Measurements from ENCODE around the gene NDUFAF2.
"Not testable (repeated sequence)": the region's sequence is repeated elsewhere in the genome, so short reads cannot be mapped to it uniquely, and the experiment has no call there.

Gene NDUFAF2

DNA sequence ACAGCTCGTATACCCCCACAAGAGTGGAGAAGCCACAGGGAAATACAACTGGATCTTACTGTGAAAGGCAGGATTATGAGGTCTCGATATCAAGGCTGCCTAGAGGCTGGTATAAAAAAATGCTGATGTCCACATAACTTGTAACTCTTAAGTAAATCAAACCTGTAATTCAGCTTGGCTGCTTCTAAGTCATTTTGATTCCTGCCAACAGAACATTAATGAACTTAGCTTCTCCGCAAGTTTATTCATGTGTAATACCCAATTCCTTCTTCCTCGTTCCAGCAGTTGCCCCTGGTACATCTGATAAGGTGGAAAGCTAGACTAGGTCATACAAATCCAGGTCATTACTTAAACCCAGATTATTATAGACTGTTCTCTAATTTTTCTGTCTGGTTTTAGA is 233.7 kb downstream of the NDUFAF2 start:
- Histone ChIP-seq H3K9me3 (ENCODE audit: control insufficient read depth in 5 of 5, low read length in 5 of 5) (no peaks in the 10 kb centered on the region), H3K27ac (ENCODE audit: low read depth, low read length) (no peak overlapping the region), H3K36me3 (ENCODE audit: control insufficient read depth in 5 of 5, insufficient read depth in 5 of 5, low read length in 5 of 5) (no peaks in the 10 kb centered on the region), H3K4me1 (ENCODE audit: control insufficient read depth in 5 of 5, insufficient read depth in 5 of 5, low read length in 5 of 5) (peaks cover 0 to 7% (median 0%) of the 10 kb centered on the region in 5 donors), H3K4me3 (ENCODE audit: low read depth in 1 of 5, low read length in 5 of 5) (no peak overlapping the region), H3K9ac (ENCODE audit: low read length in 5 of 5) (no peak overlapping the region), H3K27me3 (ENCODE audit: control insufficient read depth in 5 of 5, insufficient read depth in 4 of 5, low read length in 5 of 5) (no peaks in the 10 kb centered on the region)

DNA sequence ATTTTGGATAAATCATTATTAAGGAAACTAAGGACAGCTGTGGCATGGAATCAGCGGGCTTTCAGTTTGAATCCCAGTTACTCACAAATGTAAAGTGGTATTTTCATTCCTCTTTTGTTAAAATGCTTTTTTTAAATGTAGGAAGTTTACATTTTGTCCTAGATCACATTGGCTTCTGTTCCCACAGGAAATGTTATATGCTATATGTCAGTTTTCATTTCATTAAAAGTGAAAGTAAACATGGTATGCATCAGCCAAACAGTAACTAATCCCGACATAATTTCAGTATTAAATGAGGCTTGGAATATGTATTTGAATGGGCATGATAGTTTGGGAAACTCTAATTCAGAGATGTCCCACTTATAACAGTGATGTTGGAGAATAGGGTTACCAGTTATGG is 235.9 kb downstream of the NDUFAF2 start:
- no peaks in the 10 kb centered on the region for H3K27me3 ChIP-seq (ENCODE audit: control insufficient read depth in 5 of 5, insufficient read depth in 4 of 5, low read length in 5 of 5)
- peak overlapping the region in 1 of 5 donors; percentile 51 for H3K9ac ChIP-seq (ENCODE audit: low read length in 5 of 5)
- no peak overlapping the region for H3K27ac ChIP-seq (ENCODE audit: low read depth, low read length)
- no peaks in the 10 kb centered on the region for H3K36me3 ChIP-seq (ENCODE audit: control insufficient read depth in 5 of 5, insufficient read depth in 5 of 5, low read length in 5 of 5)
- H3K4me3 ChIP-seq (ENCODE audit: low read depth in 1 of 5, low read length in 5 of 5) = peak overlapping the region in 4 of 5 donors; percentile 17 to 51 (median 46)
- no peaks in the 10 kb centered on the region for H3K9me3 ChIP-seq (ENCODE audit: control insufficient read depth in 5 of 5, low read length in 5 of 5)
- peaks cover 0 to 10% (median 2%) of the 10 kb centered on the region in 5 donors for H3K4me1 ChIP-seq (ENCODE audit: control insufficient read depth in 5 of 5, insufficient read depth in 5 of 5, low read length in 5 of 5)

DNA sequence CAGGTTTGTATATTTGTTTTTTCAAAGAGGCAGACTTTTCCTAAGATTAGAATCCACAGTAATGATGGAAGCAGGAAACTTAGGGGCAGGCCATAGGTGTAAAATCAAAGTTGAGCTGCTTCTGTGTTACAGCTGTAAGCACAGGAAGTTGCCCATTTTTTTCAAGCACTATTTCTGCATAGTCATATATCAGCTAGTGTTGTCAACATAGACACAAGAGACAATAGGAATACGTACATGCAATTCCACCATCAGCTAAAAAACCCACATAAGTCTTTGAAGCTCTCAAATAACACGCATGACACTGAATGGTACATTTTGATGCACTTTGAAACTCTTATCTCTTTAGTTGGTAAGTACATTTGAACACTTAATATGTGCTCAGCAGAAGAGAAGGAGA is 237.4 kb downstream of the NDUFAF2 start:
- no peak overlapping the region for H3K4me3 ChIP-seq (ENCODE audit: low read depth in 1 of 5, low read length in 5 of 5)
- no peaks in the 10 kb centered on the region for H3K36me3 ChIP-seq (ENCODE audit: control insufficient read depth in 5 of 5, insufficient read depth in 5 of 5, low read length in 5 of 5)
- H3K9me3 ChIP-seq (ENCODE audit: control insufficient read depth in 5 of 5, low read length in 5 of 5) = no peaks in the 10 kb centered on the region
- no peaks in the 10 kb centered on the region for H3K27me3 ChIP-seq (ENCODE audit: control insufficient read depth in 5 of 5, insufficient read depth in 4 of 5, low read length in 5 of 5)
- H3K9ac ChIP-seq (ENCODE audit: low read length in 5 of 5) = no peak overlapping the region
- no peak overlapping the region for H3K27ac ChIP-seq (ENCODE audit: low read depth, low read length)
- peaks cover 0 to 10% (median 2%) of the 10 kb centered on the region in 5 donors for H3K4me1 ChIP-seq (ENCODE audit: control insufficient read depth in 5 of 5, insufficient read depth in 5 of 5, low read length in 5 of 5)

DNA sequence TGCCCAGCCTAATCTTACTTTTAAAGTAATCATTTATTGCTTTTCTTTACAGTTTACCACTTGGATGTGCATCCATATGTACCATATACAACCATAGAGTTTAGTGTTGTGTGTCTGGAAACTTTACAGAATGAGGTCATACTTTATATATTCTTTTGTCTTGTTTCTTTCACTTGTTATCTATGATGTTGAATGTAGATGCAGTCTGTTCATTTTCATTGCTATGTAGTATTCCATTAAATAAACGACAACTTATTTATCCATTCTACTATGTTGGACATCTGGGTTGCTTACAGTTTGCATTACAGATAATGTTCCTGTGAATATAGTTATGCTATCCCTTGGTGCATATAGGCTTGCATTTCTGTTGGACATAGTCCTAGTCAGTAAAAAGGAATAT is 238.5 kb downstream of the NDUFAF2 start:
- H3K36me3 ChIP-seq (ENCODE audit: control insufficient read depth in 5 of 5, insufficient read depth in 5 of 5, low read length in 5 of 5) = no peaks in the 10 kb centered on the region
- no peaks in the 10 kb centered on the region for H3K27me3 ChIP-seq (ENCODE audit: control insufficient read depth in 5 of 5, insufficient read depth in 4 of 5, low read length in 5 of 5)
- H3K4me1 ChIP-seq (ENCODE audit: control insufficient read depth in 5 of 5, insufficient read depth in 5 of 5, low read length in 5 of 5) = peaks cover 0 to 10% (median 2%) of the 10 kb centered on the region in 5 donors
- H3K4me3 ChIP-seq (ENCODE audit: low read depth in 1 of 5, low read length in 5 of 5) = no peak overlapping the region
- no peak overlapping the region for H3K9ac ChIP-seq (ENCODE audit: low read length in 5 of 5)
- H3K27ac ChIP-seq (ENCODE audit: low read depth, low read length) = no peak overlapping the region
- H3K9me3 ChIP-seq (ENCODE audit: control insufficient read depth in 5 of 5, low read length in 5 of 5) = no peaks in the 10 kb centered on the region

DNA sequence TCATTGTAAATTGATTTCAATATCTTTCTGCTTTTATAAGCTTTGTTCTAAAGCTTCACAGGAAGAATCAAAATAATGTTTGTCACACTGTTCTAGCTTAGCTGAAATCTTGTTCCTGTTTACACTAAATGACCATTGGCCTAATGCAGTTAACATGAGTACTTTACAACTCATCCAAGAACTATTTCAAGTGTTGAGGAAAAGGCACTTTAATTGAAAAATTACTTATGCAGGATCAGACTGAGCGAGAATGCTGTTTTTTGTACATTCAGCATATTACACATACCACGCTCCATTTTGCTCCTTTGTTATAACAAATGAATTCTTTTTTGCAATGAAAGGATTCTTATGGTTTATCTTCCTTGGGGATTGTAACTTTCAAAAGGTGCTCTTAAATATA is 239.7 kb downstream of the NDUFAF2 start:
- Histone ChIP-seq H3K4me1 (ENCODE audit: control insufficient read depth in 5 of 5, insufficient read depth in 5 of 5, low read length in 5 of 5) (peaks cover 0 to 10% (median 2%) of the 10 kb centered on the region in 5 donors), H3K9ac (ENCODE audit: low read length in 5 of 5) (no peak overlapping the region), H3K4me3 (ENCODE audit: low read depth in 1 of 5, low read length in 5 of 5) (no peak overlapping the region), H3K9me3 (ENCODE audit: control insufficient read depth in 5 of 5, low read length in 5 of 5) (no peaks in the 10 kb centered on the region), H3K36me3 (ENCODE audit: control insufficient read depth in 5 of 5, insufficient read depth in 5 of 5, low read length in 5 of 5) (no peaks in the 10 kb centered on the region), H3K27ac (ENCODE audit: low read depth, low read length) (no peak overlapping the region), H3K27me3 (ENCODE audit: control insufficient read depth in 5 of 5, insufficient read depth in 4 of 5, low read length in 5 of 5) (no peaks in the 10 kb centered on the region)

DNA sequence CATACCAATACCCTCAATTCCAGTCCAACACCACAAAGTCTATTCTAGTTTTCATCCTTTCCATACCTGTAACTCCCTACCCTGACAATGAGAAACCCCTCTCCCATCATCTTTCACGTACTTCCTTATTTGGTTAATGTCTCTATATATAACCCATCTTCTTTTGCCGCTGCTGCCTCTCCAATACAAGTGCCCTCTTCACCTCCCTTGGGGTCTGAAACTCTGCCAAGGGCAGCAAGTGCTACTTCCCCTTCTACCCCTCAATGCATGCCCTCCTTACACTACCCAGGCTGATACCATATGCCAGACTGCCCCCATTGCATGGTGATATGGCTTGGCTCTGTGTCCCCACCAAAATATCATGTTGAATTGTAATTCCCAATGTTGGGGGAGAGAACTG is 241.6 kb downstream of the NDUFAF2 start:
- Histone ChIP-seq H3K27ac (ENCODE audit: low read depth, low read length) (no peak overlapping the region), H3K27me3 (ENCODE audit: control insufficient read depth in 5 of 5, insufficient read depth in 4 of 5, low read length in 5 of 5) (no peaks in the 10 kb centered on the region), H3K9ac (ENCODE audit: low read length in 5 of 5) (no peak overlapping the region), H3K4me3 (ENCODE audit: low read depth in 1 of 5, low read length in 5 of 5) (no peak overlapping the region), H3K36me3 (ENCODE audit: control insufficient read depth in 5 of 5, insufficient read depth in 5 of 5, low read length in 5 of 5) (no peaks in the 10 kb centered on the region), H3K4me1 (ENCODE audit: control insufficient read depth in 5 of 5, insufficient read depth in 5 of 5, low read length in 5 of 5) (peaks cover 0 to 10% (median under 1%) of the 10 kb centered on the region in 5 donors), H3K9me3 (ENCODE audit: control insufficient read depth in 5 of 5, low read length in 5 of 5) (peaks cover 0 to under 1% (median 0%) of the 10 kb centered on the region in 5 donors)

DNA sequence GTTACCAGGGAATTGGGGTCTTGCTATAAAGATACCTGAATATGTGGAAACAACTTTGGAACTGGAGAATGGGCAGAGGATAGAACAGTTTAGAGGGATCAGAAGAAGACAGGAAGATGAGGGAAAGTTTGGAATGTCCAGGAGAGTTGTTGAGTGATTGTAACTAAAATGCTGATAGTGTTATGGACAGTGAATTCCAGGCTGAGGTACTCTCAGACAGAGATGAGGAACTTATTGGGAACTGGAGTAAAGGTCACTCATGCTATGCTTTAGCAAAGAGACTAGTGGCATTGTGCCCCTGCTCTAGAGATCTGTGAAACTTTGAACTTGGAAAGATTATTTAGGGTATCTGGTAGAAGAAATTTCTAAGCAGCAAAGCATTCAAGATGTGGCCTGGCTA is 242.3 kb downstream of the NDUFAF2 start:
- H3K4me3 ChIP-seq (ENCODE audit: low read depth in 1 of 5, low read length in 5 of 5); H3K27me3 ChIP-seq (ENCODE audit: control insufficient read depth in 5 of 5, insufficient read depth in 4 of 5, low read length in 5 of 5); H3K36me3 ChIP-seq (ENCODE audit: control insufficient read depth in 5 of 5, insufficient read depth in 5 of 5, low read length in 5 of 5); H3K9me3 ChIP-seq (ENCODE audit: control insufficient read depth in 5 of 5, low read length in 5 of 5); H3K4me1 ChIP-seq (ENCODE audit: control insufficient read depth in 5 of 5, insufficient read depth in 5 of 5, low read length in 5 of 5); H3K27ac ChIP-seq (ENCODE audit: low read depth, low read length); H3K9ac ChIP-seq (ENCODE audit: low read length in 5 of 5): not testable (repeated sequence)

DNA sequence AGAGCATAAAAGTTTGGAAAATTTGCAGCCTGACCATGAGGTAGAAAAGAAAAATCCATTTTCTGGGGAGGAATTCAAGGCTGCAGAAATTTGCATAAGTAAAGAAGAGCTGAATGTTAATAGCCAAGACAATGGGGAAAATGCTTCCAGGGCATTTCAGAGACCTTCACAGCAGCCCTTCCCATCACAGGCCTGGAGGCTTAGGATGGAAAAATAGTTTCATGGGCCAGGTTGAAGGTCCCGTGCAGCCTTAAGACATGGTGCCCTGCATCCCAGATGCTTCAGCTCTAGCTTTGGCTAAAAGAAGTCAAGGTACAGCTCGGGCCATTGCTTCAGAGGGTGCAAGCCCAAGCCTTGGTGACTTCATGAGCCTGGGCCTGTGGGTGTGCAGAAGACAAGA is 242.8 kb downstream of the NDUFAF2 start:
- H3K27ac ChIP-seq (ENCODE audit: low read depth, low read length); H3K9ac ChIP-seq (ENCODE audit: low read length in 5 of 5); H3K9me3 ChIP-seq (ENCODE audit: control insufficient read depth in 5 of 5, low read length in 5 of 5): not testable (repeated sequence)

DNA sequence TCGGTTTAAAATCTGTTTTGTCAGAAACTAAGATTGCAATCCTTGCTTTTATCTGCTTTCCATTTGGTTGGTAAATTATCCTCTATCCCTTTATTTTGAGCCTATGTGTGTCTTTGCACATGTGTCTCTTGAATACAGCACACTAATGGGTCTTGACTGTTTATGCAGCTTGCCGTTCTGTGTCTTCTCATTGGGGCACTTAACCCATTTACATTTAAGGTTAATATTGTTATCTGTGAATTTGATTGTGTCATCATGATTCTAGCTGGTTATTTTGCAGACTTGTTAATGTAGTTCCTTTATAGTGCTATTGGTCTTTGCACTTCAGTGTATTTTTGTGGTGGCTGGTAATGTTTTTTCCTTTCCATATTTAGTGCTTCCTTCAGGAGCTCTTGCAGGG is 253.6 kb downstream of the NDUFAF2 start:
- Histone ChIP-seq H3K9ac (ENCODE audit: low read length in 5 of 5) (no peak overlapping the region), H3K27me3 (ENCODE audit: control insufficient read depth in 5 of 5, insufficient read depth in 4 of 5, low read length in 5 of 5) (peaks cover 0 to 3% (median 0%) of the 10 kb centered on the region in 5 donors), H3K4me3 (ENCODE audit: low read depth in 1 of 5, low read length in 5 of 5) (no peak overlapping the region), H3K9me3 (ENCODE audit: control insufficient read depth in 5 of 5, low read length in 5 of 5) (peaks cover 0 to 8% (median 5%) of the 10 kb centered on the region in 5 donors), H3K27ac (ENCODE audit: low read depth, low read length) (no peak overlapping the region), H3K36me3 (ENCODE audit: control insufficient read depth in 5 of 5, insufficient read depth in 5 of 5, low read length in 5 of 5) (no peaks in the 10 kb centered on the region), H3K4me1 (ENCODE audit: control insufficient read depth in 5 of 5, insufficient read depth in 5 of 5, low read length in 5 of 5) (no peaks in the 10 kb centered on the region)

More for the DNA sequence above, 242.8 kb downstream of the NDUFAF2 start:
- H3K4me3 ChIP-seq (ENCODE audit: low read depth in 1 of 5, low read length in 5 of 5); H3K4me1 ChIP-seq (ENCODE audit: control insufficient read depth in 5 of 5, insufficient read depth in 5 of 5, low read length in 5 of 5); H3K36me3 ChIP-seq (ENCODE audit: control insufficient read depth in 5 of 5, insufficient read depth in 5 of 5, low read length in 5 of 5); H3K27me3 ChIP-seq (ENCODE audit: control insufficient read depth in 5 of 5, insufficient read depth in 4 of 5, low read length in 5 of 5): not testable (repeated sequence)

DNA sequence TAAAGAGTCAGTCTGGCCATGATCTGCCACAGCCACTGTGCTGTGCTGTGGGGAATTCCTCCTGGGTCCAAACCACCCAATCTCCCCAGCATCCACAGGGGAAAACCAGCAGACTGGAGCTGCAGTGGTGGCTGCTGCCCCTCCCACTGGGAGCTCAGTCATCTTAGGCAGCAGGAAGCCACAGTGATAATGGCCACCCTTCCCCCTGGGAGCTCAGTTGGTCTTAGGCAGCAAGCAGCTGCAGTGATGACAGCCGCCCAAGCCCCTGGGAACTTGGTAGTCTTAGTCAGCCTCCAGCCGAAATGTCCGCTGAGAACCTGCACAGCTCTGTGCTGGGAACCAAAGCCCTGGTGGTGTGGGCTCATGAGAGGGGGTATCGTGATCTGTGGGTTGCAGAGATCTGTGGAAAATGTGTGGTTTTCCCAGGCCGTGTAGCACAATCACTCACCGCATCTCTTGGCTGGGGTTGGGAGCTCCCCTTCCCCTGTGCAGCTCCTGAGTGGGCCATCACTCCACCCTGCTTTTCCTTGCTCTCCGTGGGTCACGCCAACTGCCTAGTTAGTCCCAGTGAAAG is 255.7 kb downstream of the NDUFAF2 start:
- H3K36me3 ChIP-seq (ENCODE audit: control insufficient read depth in 5 of 5, insufficient read depth in 5 of 5, low read length in 5 of 5) = no peaks in the 10 kb centered on the region
- H3K27ac ChIP-seq (ENCODE audit: low read depth, low read length) = no peak overlapping the region

More for the DNA sequence above, 255.7 kb downstream of the NDUFAF2 start:
- no peaks in the 10 kb centered on the region for H3K4me1 ChIP-seq (ENCODE audit: control insufficient read depth in 5 of 5, insufficient read depth in 5 of 5, low read length in 5 of 5)
- no peak overlapping the region for H3K9ac ChIP-seq (ENCODE audit: low read length in 5 of 5)
- H3K9me3 ChIP-seq (ENCODE audit: control insufficient read depth in 5 of 5, low read length in 5 of 5) = peaks cover 0 to 11% (median 5%) of the 10 kb centered on the region in 5 donors
- H3K27me3 ChIP-seq (ENCODE audit: control insufficient read depth in 5 of 5, insufficient read depth in 4 of 5, low read length in 5 of 5) = peaks cover 0 to 3% (median 0%) of the 10 kb centered on the region in 5 donors
- no peak overlapping the region for H3K4me3 ChIP-seq (ENCODE audit: low read depth in 1 of 5, low read length in 5 of 5)
